ENCODE measurements around the gene MYOZ2.

The MYOZ2 gene

DNA sequence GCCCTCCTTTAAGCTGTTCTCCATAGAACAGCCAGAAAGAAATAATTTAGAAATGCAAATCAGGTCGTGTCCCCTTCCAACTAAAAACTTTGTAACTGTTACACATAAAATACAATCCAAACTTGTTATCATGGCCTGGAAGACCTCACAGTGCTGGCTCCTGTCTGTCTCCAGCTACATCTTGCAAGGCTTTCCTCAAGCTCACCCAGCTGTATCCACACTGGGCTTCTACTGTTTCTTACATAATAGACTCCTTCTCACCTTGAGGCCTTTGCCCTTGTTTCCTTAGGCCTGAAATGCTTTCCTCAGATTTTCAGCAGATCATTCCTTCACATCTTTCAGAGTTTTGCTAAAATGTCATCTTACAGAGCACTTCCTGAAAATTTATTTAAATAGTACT lies 43.4 kb downstream of the MYOZ2 start:
- no peak overlapping the region for H3K4me3 ChIP-seq (ENCODE audit: low read depth, low read length)
- TF ChIP-seq, protein P1, sequence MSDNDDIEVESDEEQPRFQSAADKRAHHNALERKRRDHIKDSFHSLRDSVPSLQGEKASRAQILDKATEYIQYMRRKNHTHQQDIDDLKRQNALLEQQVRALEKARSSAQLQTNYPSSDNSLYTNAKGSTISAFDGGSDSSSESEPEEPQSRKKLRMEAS (IDR thresholded peaks at IDR 0.05; ENCODE audit: low read depth, low read length), result no peak
- no peak for TF ChIP-seq POLR2A (IDR thresholded peaks at IDR 0.05; ENCODE audit: extremely low read depth, insufficient read length)
- no peak for TF ChIP-seq MYC (IDR thresholded peaks at IDR 0.05; ENCODE audit: low read depth, low read length)
- TF ChIP-seq, protein P2, sequence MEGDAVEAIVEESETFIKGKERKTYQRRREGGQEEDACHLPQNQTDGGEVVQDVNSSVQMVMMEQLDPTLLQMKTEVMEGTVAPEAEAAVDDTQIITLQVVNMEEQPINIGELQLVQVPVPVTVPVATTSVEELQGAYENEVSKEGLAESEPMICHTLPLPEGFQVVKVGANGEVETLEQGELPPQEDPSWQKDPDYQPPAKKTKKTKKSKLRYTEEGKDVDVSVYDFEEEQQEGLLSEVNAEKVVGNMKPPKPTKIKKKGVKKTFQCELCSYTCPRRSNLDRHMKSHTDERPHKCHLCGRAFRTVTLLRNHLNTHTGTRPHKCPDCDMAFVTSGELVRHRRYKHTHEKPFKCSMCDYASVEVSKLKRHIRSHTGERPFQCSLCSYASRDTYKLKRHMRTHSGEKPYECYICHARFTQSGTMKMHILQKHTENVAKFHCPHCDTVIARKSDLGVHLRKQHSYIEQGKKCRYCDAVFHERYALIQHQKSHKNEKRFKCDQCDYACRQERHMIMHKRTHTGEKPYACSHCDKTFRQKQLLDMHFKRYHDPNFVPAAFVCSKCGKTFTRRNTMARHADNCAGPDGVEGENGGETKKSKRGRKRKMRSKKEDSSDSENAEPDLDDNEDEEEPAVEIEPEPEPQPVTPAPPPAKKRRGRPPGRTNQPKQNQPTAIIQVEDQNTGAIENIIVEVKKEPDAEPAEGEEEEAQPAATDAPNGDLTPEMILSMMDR (IDR thresholded peaks at IDR 0.05; ENCODE audit: low read depth, low read length), result no peak
- DNase-seq (ENCODE audit: low read depth), result no peak

DNA sequence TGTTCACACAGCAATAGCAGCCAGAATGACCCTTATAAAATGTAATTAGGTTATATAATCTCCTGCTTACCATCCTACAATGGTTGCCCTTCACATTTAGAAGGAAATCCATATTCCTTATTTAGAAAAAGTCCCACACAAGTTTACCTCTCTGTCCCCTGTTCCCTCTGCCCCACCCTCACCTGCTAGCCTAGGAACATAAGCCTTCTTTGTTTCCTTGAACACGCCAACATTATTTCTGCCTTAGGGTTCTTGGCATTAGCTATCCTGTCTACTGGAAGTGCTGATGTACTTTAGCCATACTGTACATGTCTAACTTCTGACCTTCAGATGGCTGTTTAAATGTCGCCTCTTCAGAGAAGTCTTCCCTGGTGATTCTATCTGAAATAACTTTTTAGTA lies 48.5 kb downstream of the MYOZ2 start:
- TF ChIP-seq, protein P1 (IDR thresholded peaks at IDR 0.05; ENCODE audit: low read depth, low read length), result no peak
- TF ChIP-seq POLR2A (IDR thresholded peaks at IDR 0.05; ENCODE audit: extremely low read depth, insufficient read length), result no peak
- TF ChIP-seq, protein P2 (IDR thresholded peaks at IDR 0.05; ENCODE audit: low read depth, low read length), result no peak
- TF ChIP-seq MYC (IDR thresholded peaks at IDR 0.05; ENCODE audit: low read depth, low read length), result no peak
- no peak for DNase-seq (ENCODE audit: low read depth)

DNA sequence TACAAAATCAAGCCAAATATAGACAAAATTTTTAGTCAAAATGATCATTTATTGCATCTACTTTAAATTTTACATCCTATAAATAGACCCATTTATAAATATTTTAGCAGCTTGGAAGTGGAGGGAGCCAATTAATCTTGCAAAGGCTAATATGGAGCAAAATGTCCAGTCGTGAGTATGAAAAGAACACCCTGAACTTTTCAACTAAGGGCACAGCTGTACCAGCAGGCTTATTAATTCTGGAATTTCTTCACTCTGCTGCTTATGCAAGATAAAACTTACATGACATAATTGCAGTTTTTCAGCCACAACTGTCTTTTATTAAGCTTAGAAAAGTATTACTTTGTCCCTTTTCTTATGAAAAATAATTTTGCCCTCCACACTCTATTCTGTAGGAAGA lies 54.0 kb downstream of the MYOZ2 start:
- no peak for DNase-seq (ENCODE audit: low read depth)
- no peak overlapping the region for H3K4me3 ChIP-seq (ENCODE audit: low read depth, low read length)

More for the DNA sequence above, 48.5 kb downstream of the MYOZ2 start:
- H3K4me3 ChIP-seq (ENCODE audit: low read depth, low read length), result no peak overlapping the region

DNA sequence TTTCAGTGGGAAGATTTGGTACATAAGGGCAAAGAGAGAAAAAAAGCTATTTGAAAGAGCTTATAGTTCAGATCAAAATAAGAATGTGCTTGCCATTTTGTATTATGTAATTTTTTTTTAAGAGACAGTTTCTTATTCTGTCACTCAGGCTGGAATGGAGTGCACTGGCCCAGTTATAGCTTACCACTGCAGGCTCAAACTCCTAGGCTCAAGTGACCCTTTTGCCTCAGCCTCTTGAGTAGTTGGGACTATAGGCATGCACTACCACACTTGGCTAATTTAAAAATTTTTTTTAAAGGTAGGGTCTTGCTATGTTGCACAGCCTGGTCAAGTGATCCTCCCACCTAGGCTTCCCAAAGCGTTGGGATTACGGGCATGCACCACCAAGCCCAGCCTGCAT lies 54.7 kb downstream of the MYOZ2 start:
- TF ChIP-seq, protein P2 (IDR thresholded peaks at IDR 0.05; ENCODE audit: low read depth, low read length), result no peak
- TF ChIP-seq, protein P1 (IDR thresholded peaks at IDR 0.05; ENCODE audit: low read depth, low read length), result no peak
- TF ChIP-seq POLR2A (IDR thresholded peaks at IDR 0.05; ENCODE audit: extremely low read depth, insufficient read length) (no peak), MYC (IDR thresholded peaks at IDR 0.05; ENCODE audit: low read depth, low read length) (no peak)
- H3K4me3 ChIP-seq (ENCODE audit: low read depth, low read length), result no peak overlapping the region
- no peak for DNase-seq (ENCODE audit: low read depth)

More for the DNA sequence above, 54.0 kb downstream of the MYOZ2 start:
- TF ChIP-seq, protein P2 (IDR thresholded peaks at IDR 0.05; ENCODE audit: low read depth, low read length), result no peak

DNA sequence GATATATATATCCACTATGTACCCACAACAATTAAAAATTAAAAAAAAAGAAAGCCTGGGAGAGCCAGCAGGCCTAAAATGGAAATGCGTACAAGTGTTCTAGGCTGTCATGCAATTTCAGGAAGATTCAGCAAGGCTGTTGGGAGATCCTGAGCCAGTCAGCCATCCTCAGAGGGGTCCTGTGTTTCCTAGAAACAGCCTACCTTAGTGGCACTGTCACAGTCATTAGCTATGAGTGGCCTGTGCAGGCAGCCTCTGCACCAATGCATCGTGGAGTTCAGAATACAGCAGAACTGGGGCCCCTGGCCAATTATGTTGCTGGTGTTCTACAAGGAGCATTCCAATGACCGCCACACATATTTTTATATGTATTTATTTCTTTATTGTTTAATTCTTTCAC lies 55.9 kb downstream of the MYOZ2 start:
- DNase-seq (ENCODE audit: low read depth), result no peak
- H3K4me3 ChIP-seq (ENCODE audit: low read depth, low read length), result no peak overlapping the region
- TF ChIP-seq POLR2A (IDR thresholded peaks at IDR 0.05; ENCODE audit: extremely low read depth, insufficient read length) (no peak), MYC (IDR thresholded peaks at IDR 0.05; ENCODE audit: low read depth, low read length) (no peak)
- TF ChIP-seq, protein P1 (IDR thresholded peaks at IDR 0.05; ENCODE audit: low read depth, low read length), result no peak
- TF ChIP-seq, protein P2 (IDR thresholded peaks at IDR 0.05; ENCODE audit: low read depth, low read length), result no peak

DNA sequence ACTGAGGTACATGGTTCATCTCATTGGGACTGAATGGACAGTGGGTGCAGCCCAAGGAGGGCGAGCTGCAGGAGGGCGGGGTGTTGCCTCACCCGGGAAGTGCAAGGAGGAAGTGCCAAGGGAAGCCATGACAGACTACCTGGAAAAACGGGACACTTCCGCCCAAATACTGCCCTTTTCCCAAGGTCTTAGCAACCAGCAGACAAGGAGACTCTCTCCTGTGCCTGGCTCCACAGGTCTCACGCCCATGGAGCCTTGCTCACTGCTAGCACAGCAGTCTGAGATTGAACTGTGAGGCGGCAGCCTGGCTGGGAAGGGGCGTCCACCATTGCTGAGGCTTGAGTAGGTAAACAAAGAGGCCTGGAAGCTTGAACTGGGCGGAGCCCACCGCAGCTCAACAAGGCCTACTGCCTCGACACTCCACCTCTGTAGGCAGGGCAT lies 62.2 kb downstream of the MYOZ2 start:
- TF ChIP-seq, protein P1 (IDR thresholded peaks at IDR 0.05; ENCODE audit: low read depth, low read length), result no peak
- TF ChIP-seq, protein P2 (IDR thresholded peaks at IDR 0.05; ENCODE audit: low read depth, low read length), result no peak
- TF ChIP-seq POLR2A (IDR thresholded peaks at IDR 0.05; ENCODE audit: extremely low read depth, insufficient read length) (no peak), MYC (IDR thresholded peaks at IDR 0.05; ENCODE audit: low read depth, low read length) (no peak)
- H3K4me3 ChIP-seq (ENCODE audit: low read depth, low read length), result no peak overlapping the region
- no peak for DNase-seq (ENCODE audit: low read depth)
